ENCODE measurements around the gene IFNGR2. TPM values are rescaled to one million over a fixed set of nuclear protein-coding genes. Genes with fewer than 3 reads are reported as not detected.

Gene IFNGR2
- total and polyA plus RNA-seq, 2 donors (not counting 3 experiments of a cell fraction or from before 2014, with no cell fraction given): 44.2 to 46.1 TPM

DNA sequence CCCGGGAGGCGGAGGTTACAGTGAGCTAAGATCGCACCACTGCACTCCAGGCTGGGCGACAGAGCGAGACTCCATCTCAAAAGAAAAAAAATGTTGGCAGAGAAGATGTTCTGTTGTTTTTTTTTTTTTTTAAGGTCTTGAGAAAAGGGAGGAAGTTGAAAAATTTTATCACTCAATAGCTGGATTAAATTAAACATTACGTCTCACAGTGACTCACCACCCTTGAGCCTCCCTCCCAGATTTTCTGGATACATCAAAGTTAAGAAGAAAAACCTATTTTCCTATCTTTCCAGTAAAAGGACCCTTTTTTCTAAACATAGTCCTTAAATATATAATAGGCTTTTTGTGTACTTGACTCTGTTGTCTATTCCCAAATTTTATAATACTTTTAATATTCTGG lies 42.9 kb upstream of the IFNGR2 start:
- Histone ChIP-seq H4K20me1 (replicated peaks; ENCODE audit: control insufficient read depth, extremely low read depth, insufficient read depth, low read length) (no peaks in the 10 kb centered on the region), H3K4me3 (replicated peaks in 1 of 3; ENCODE audit: insufficient read depth in 1 of 3, low read depth in 1 of 3, low read length in 3 of 3) (no peak overlapping the region), H3K4me1 (ENCODE audit: control insufficient read depth, extremely low read depth, insufficient read depth, low read length) (peaks cover 16% of the 10 kb centered on the region), H3K27me3 (ENCODE audit: control insufficient read depth in 2 of 2, insufficient read depth in 2 of 2, low read length in 2 of 2) (no peaks in the 10 kb centered on the region), H3K27ac (ENCODE audit: insufficient read depth, low read depth, low read length) (no peak overlapping the region), H2AFZ (ENCODE audit: low read depth, low read length) (no peak overlapping the region), H3K36me3 (ENCODE audit: control insufficient read depth in 2 of 2, extremely low read depth in 1 of 2, insufficient read depth in 2 of 2, low read length in 2 of 2) (peaks cover 0 to 6% of the 10 kb centered on the region in 2 experiments), H3K79me2 (ENCODE audit: control insufficient read depth, insufficient read depth, low read length) (no peaks in the 10 kb centered on the region), H3K9ac (replicated peaks; ENCODE audit: extremely low read depth, insufficient read depth, low read length) (peak overlapping the region; percentile 10), H3K4me2 (ENCODE audit: insufficient read depth, low read length) (peak overlapping the region; percentile 10), H3K9me1 (replicated peaks; ENCODE audit: control insufficient read depth, extremely low read depth, insufficient read depth, low read length) (no peaks in the 10 kb centered on the region), H3K9me3 (replicated peaks; ENCODE audit: control insufficient read depth, insufficient read depth, low read length) (no peaks in the 10 kb centered on the region)
- FAIRE-seq: peak; percentile 55
- TF ChIP-seq FOS (IDR thresholded peaks at IDR 0.05; ENCODE audit: borderline replicate concordance, insufficient read depth, low read length): peak; percentile 60
- TF ChIP-seq, protein P1, sequence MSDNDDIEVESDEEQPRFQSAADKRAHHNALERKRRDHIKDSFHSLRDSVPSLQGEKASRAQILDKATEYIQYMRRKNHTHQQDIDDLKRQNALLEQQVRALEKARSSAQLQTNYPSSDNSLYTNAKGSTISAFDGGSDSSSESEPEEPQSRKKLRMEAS (IDR thresholded peaks at IDR 0.05; ENCODE audit: insufficient read depth, insufficient read length): no peak
- TF ChIP-seq, protein P2, sequence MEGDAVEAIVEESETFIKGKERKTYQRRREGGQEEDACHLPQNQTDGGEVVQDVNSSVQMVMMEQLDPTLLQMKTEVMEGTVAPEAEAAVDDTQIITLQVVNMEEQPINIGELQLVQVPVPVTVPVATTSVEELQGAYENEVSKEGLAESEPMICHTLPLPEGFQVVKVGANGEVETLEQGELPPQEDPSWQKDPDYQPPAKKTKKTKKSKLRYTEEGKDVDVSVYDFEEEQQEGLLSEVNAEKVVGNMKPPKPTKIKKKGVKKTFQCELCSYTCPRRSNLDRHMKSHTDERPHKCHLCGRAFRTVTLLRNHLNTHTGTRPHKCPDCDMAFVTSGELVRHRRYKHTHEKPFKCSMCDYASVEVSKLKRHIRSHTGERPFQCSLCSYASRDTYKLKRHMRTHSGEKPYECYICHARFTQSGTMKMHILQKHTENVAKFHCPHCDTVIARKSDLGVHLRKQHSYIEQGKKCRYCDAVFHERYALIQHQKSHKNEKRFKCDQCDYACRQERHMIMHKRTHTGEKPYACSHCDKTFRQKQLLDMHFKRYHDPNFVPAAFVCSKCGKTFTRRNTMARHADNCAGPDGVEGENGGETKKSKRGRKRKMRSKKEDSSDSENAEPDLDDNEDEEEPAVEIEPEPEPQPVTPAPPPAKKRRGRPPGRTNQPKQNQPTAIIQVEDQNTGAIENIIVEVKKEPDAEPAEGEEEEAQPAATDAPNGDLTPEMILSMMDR (IDR thresholded peaks at IDR 0.05; ENCODE audit: extremely low read depth in 1 of 2, insufficient read depth in 1 of 2, low read depth in 1 of 2, low read length in 2 of 2): no peak
- TF ChIP-seq GATA2 (IDR thresholded peaks at IDR 0.05; ENCODE audit: insufficient read depth, insufficient read length, low read depth, low read length): no peak
- no peak for TF ChIP-seq JUN (IDR thresholded peaks at IDR 0.05; ENCODE audit: borderline replicate concordance, insufficient read depth, insufficient read length, low read depth)
- no peak for TF ChIP-seq POLR2AphosphoS5 (IDR thresholded peaks at IDR 0.05; ENCODE audit: insufficient read depth, low read depth, low read length)
- dilution Hi-C loops (cut with MboI; ENCODE audit: extremely low pct_ligation_motif_present, low sequenced_read_pairs) (no loop called here), intact Hi-C loops (cut with micrococcal nuclease) (loop anchor here (2.0 kb wide), 1 partner anchor 45 kb away; no protein-coding TSS in a partner anchor)
- ChIA-PET POLR2A (interaction anchor here (2.3 kb wide), 1 partner anchor 35 kb away, joined by 5 read pairs; the partner anchor contains the start of gene IFNAR1), CTCF (interaction anchor here (0.6 to 5.6 kb wide), 25 partner anchors 11 to 163 kb away, joined by 3 to 74 read pairs (median 12); partner anchors contain the start of genes DNAJC28, IFNAR1 and IL10RB)
- no TSS peak for BruUV-seq (replicated peaks)
- peak; percentile 66 for DNase-seq (ENCODE audit: low read depth, low spot score)

Measured in endothelial cell of umbilical vein (primary cell).